Nephron (organoid): Measurements from ENCODE around the gene PRKCB.

Experiments
- H3K27ac Mint-ChIP-seq, 3 experiments: 2 replicates each; pipeline ENCODE4 v1.8.0; 2020; ENCODE audit warnings: mixed read lengths in 3 of 3, mild to moderate bottlenecking in 2 of 3, moderate library complexity in 1 of 3
- H3K27me3 Mint-ChIP-seq: 2 replicates; pipeline ENCODE4 v1.8.0; 2021; ENCODE audit warnings: low read depth, mild to moderate bottlenecking, moderate library complexity, mixed read lengths
- H3K36me3 Mint-ChIP-seq: 2 replicates; pipeline ENCODE4 v1.8.0; 2020; ENCODE audit warnings: low read depth, mixed read lengths
- H3K4me1 Mint-ChIP-seq: 2 replicates; pipeline ENCODE4 v1.8.0; 2020; ENCODE audit warnings: mixed read lengths
- H3K4me3 Mint-ChIP-seq, 3 experiments: 2 replicates each; pipeline ENCODE4 v1.8.0; 2020; ENCODE audit warnings: mild to moderate bottlenecking in 3 of 3, mixed read lengths in 3 of 3, moderate library complexity in 2 of 3
- H3K9me3 Mint-ChIP-seq: 2 replicates; pipeline ENCODE4 v1.8.0; 2020; ENCODE audit warnings: mixed read lengths
- CTCF ChIP-seq, 3 experiments: fragments of 200-600 bp; sonication (generic); IDR thresholded peaks; one replicate each; pipeline ENCODE4 v1.5.0; 2021; ENCODE audit warnings: antibody characterized with exemption in 3 of 3; ENCODE audit not compliant: unreplicated experiment in 3 of 3

The PRKCB gene

DNA sequence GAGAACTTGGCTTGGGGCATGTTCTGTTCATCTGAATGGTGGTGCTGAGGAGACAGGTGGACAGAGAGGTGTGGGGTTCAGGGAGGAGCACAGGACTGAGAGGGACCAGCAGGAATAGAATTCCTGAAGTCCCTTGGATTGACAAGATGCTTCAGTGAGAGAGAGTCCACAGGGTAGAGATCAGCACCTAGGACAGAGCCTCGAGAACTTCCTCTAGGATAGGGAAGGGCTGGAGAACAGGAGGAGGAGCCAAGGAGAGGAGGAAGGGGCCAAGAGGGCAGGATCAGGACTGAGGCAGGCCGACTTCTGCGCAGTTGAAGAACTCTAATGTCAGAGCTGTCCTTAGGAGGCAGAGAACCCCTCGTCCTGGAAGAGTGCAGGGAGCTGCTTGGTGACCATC is 138.4 kb downstream of the PRKCB start:
- TF ChIP-seq CTCF (IDR thresholded peaks at IDR 0.05; ENCODE audit: unreplicated experiment in 3 of 3) = no peak
- H3K4me1 Mint-ChIP-seq = no peaks in the 10 kb centered on the region
- H3K27me3 Mint-ChIP-seq = peaks cover 9% of the 10 kb centered on the region
- no peak overlapping the region for H3K4me3 Mint-ChIP-seq
- H3K36me3 Mint-ChIP-seq = no peaks in the 10 kb centered on the region
- no peak overlapping the region for H3K27ac Mint-ChIP-seq
- no peaks in the 10 kb centered on the region for H3K9me3 Mint-ChIP-seq

GRCh38 chr16:23975293-23975692 is 139.5 kb downstream of the PRKCB start:
- Mint-ChIP-seq H3K4me3 (no peak overlapping the region), H3K36me3 (no peaks in the 10 kb centered on the region), H3K27ac (no peak overlapping the region), H3K9me3 (no peaks in the 10 kb centered on the region), H3K4me1 (no peaks in the 10 kb centered on the region), H3K27me3 (peaks cover 4% of the 10 kb centered on the region)
- no peak for TF ChIP-seq CTCF (IDR thresholded peaks at IDR 0.05; ENCODE audit: unreplicated experiment in 3 of 3)

DNA sequence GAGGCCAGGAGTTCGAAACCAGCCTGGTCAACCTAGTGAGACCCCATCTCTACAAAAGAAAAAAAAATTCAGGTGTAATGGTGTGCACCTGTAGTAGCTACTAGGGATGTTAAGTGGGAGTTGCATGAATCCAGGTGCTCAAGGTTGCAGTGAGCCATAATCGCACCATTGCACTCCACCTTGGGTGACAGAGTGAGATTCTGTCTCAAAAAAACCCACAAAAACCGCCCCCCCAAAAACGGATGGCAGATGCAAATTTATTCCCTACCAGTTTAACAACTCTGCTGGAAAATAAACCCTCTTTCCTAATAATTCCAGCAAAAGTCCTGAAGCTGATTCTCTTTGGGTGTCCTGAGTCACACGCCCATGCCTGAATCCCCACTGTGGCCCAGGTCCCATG is 140.3 kb downstream of the PRKCB start:
- TF ChIP-seq CTCF (IDR thresholded peaks at IDR 0.05; ENCODE audit: unreplicated experiment in 3 of 3) = no peak
- Mint-ChIP-seq H3K9me3 (no peaks in the 10 kb centered on the region), H3K27ac (no peak overlapping the region), H3K4me3 (no peak overlapping the region), H3K36me3 (no peaks in the 10 kb centered on the region), H3K4me1 (no peaks in the 10 kb centered on the region), H3K27me3 (peaks cover 3% of the 10 kb centered on the region)

DNA sequence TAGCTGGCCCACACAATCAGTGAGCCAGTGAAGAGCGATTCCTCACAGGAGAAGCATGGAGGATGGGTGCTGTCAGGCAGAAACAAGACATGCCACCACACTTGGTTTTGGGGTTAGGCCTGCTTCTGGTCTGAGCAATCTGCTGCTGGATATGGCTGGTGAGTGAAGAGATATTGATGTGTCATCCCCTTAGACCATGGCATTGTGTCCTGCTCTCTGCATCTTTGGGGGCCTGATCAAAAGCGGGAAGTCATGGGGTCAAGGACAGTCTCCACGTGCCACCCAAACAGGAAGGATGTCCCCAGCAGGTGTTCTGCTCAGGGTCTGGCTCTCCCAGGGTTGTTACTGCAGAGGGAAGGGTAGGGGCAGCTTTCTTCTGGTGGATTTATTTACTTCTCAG is 140.7 kb downstream of the PRKCB start:
- no peaks in the 10 kb centered on the region for H3K27me3 Mint-ChIP-seq
- H3K27ac Mint-ChIP-seq = no peak overlapping the region
- H3K36me3 Mint-ChIP-seq = no peaks in the 10 kb centered on the region
- H3K4me1 Mint-ChIP-seq = no peaks in the 10 kb centered on the region
- TF ChIP-seq CTCF (IDR thresholded peaks at IDR 0.05; ENCODE audit: unreplicated experiment in 3 of 3) = no peak
- H3K4me3 Mint-ChIP-seq = no peak overlapping the region
- no peaks in the 10 kb centered on the region for H3K9me3 Mint-ChIP-seq

GRCh38 chr16:23979441-23979840 is 143.7 kb downstream of the PRKCB start:
- Mint-ChIP-seq H3K36me3 (no peaks in the 10 kb centered on the region), H3K27ac (no peak overlapping the region), H3K9me3 (no peaks in the 10 kb centered on the region), H3K4me3 (no peak overlapping the region), H3K4me1 (no peaks in the 10 kb centered on the region), H3K27me3 (peaks cover 8% of the 10 kb centered on the region)
- no peak for TF ChIP-seq CTCF (IDR thresholded peaks at IDR 0.05; ENCODE audit: unreplicated experiment in 3 of 3)

DNA sequence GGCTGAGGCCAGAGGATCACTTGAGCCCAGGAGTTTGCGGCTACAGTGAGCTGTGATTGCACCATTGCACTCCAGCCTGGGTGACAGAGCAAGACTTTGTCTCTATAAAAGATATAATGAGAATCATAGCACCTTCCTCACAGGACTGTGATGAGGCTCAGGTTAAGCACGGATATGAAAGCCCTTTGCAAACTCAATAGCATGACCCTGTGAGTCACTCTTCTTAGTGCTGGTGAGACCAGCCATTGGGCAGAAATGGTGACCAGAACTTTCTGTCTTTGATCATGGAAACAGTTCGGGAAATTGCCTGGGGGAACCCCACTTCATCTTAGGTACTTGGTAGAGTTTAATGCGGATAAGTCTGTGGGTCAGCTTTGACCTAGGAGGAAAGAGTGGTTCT is 144.2 kb downstream of the PRKCB start:
- H3K4me1 Mint-ChIP-seq = no peaks in the 10 kb centered on the region
- TF ChIP-seq CTCF (IDR thresholded peaks at IDR 0.05; ENCODE audit: unreplicated experiment in 3 of 3) = no peak
- H3K4me3 Mint-ChIP-seq = no peak overlapping the region
- H3K36me3 Mint-ChIP-seq = no peaks in the 10 kb centered on the region
- no peak overlapping the region for H3K27ac Mint-ChIP-seq
- peaks cover 8% of the 10 kb centered on the region for H3K27me3 Mint-ChIP-seq
- H3K9me3 Mint-ChIP-seq = no peaks in the 10 kb centered on the region
